IMR-90 (cell line): ENCODE data around the gene TGFBRAP1.

Source experiments
- CEBPB ChIP-seq: IDR thresholded peaks from 2 replicates; pipeline ENCODE4 v1.6.1; 2012; ENCODE audit warnings: low read depth, low read length, improper control_type of control experiment
- CTCF ChIP-seq: conservative IDR thresholded peaks from 2 replicates; pipeline ENCODE4 v1.5.1; 2012; ENCODE audit warnings: mild to moderate bottlenecking, low read depth, low read length, improper control_type of control experiment
- FOS ChIP-seq: fragments of 150-350 bp; IDR thresholded peaks from 2 replicates; pipeline ENCODE4 v1.6.1; 2016; ENCODE audit warnings: low read depth, low read length
- POLR2A ChIP-seq: IDR thresholded peaks from 2 replicates; pipeline ENCODE4 v1.6.1; 2012; ENCODE audit warnings: mild to moderate bottlenecking, low read depth, low read length
- RAD21 ChIP-seq: IDR thresholded peaks from 2 replicates; pipeline ENCODE4 v1.6.1; 2012; ENCODE audit warnings: low read length, improper control_type of control experiment
- RCOR1 ChIP-seq: IDR thresholded peaks from 2 replicates; pipeline ENCODE4 v1.6.1; 2012; ENCODE audit warnings: mild to moderate bottlenecking, low read length, improper control_type of control experiment; ENCODE audit not compliant: insufficient replicate concordance
- RFX5 ChIP-seq: IDR thresholded peaks from 2 replicates; pipeline ENCODE4 v1.8.0; 2012; ENCODE audit warnings: low read depth, mild to moderate bottlenecking, low read length, moderate library complexity
- SMC3 ChIP-seq: fragments of 150-350 bp; IDR thresholded peaks from 2 replicates; pipeline ENCODE4 v1.6.1; 2016; ENCODE audit warnings: low read depth, mild to moderate bottlenecking, antibody characterized with exemption, low read length, moderate library complexity
- USF2 ChIP-seq: fragments of 150-350 bp; IDR thresholded peaks from 2 replicates; pipeline ENCODE4 v1.6.1; 2017; ENCODE audit warnings: mild to moderate bottlenecking, antibody characterized with exemption, low read length, low read depth

GRCh38 chr2:105371810-105372209 is 42.3 kb upstream of the TGFBRAP1 start:
- TF ChIP-seq CEBPB: no peak
- no peak for TF ChIP-seq SMC3
- no peak for TF ChIP-seq CTCF
- TF ChIP-seq RAD21: no peak
- no peak for TF ChIP-seq POLR2A
- no peak for TF ChIP-seq FOS
- TF ChIP-seq USF2: no peak
- TF ChIP-seq RCOR1: no peak
- TF ChIP-seq RFX5: no peak
